ENCODE measurements around the gene TMEM201. TPM values are rescaled to one million over a fixed set of nuclear protein-coding genes. Genes with fewer than 3 reads are reported as not detected.

TMEM201 gene
- total and polyA plus RNA-seq, 9 of the 15 experiments (the other 6 are each of a cell fraction or from before 2014, with no cell fraction given), result 0.42 to 51.3 (median 7.4) TPM

- ATAC-seq (no peak), FAIRE-seq (no peak), DNase-seq (ENCODE audit: extremely low read depth in 1 of 4, low spot score in 3 of 4) (no peak)
- intact Hi-C loops (cut with micrococcal nuclease) (no loop called here), in situ Hi-C loops (cut with MboI) (no loop called here)
- no peaks in the 10 kb centered on the region for H3K79me2 ChIP-seq (ENCODE audit: control insufficient read depth, insufficient read depth, low read length)
- no peak overlapping the region for H2AFZ ChIP-seq (ENCODE audit: low read depth, low read length)
- WGBS (ENCODE audit: insufficient coverage, low coverage, missing lambda C conversion rate), result 16% methylated on average over 6 of the region's 6 CpGs
- no TSS peak for BruUV-seq (replicated peaks)
- H3K9ac ChIP-seq (ENCODE audit: insufficient read depth in 1 of 2, low read depth in 2 of 2, low read length in 2 of 2), result no peak overlapping the region
- ChIA-PET POLR2A (interaction anchor here (0.8 kb wide), 1 partner anchor 55 kb away, joined by 3 read pairs; no protein-coding TSS in a partner anchor), CTCF (ENCODE audit: low intra/inter-chr PET ratio) (no interaction called here)
- TF ChIP-seq NR2C1 (IDR thresholded peaks at IDR 0.05), result peak; percentile 62
- peak; percentile 64 for TF ChIP-seq NR2C1 (tag; IDR thresholded peaks at IDR 0.05)
- TF ChIP-seq KDM1A (IDR thresholded peaks at IDR 0.05), result peak in 1 of 2 experiments; percentile 34; a peak in 1 of 4 replicates
- TF ChIP-seq NR2C2 (CRISPR knock-in tag; IDR thresholded peaks at IDR 0.05), result no peak
- peak; percentile 17; the same call in 1 of the 2 replicates for TF ChIP-seq NR2C2 (tag; IDR thresholded peaks at IDR 0.05)
- no peak for TF ChIP-seq ZNF609 (CRISPR knock-in tag; IDR thresholded peaks at IDR 0.05; ENCODE audit: borderline replicate concordance)
- peaks cover 14 to 17% of the 10 kb centered on the region in 2 experiments; a peak in 4 of 5 replicates for H3K4me1 ChIP-seq (replicated peaks in 1 of 2; ENCODE audit: control insufficient read depth in 2 of 2, insufficient read depth in 2 of 2, low read length in 2 of 2)
- H3K4me3 ChIP-seq, result no peak overlapping the region
- no peaks in the 10 kb centered on the region for H4K20me1 ChIP-seq (replicated peaks; ENCODE audit: control insufficient read depth, insufficient read depth, low read length)
- H3K27me3 ChIP-seq (ENCODE audit: control insufficient read depth in 2 of 2, insufficient read depth in 2 of 2, low read length in 2 of 2), result no peaks in the 10 kb centered on the region; a peak in 3 of 5 replicates
- H3K27ac ChIP-seq (ENCODE audit: extremely low read depth, low read depth, low read length), result no peak overlapping the region
- no peak overlapping the region for H3K4me2 ChIP-seq (ENCODE audit: insufficient read depth, low read length)
- H3K36me3 ChIP-seq (ENCODE audit: control insufficient read depth, insufficient read depth, low read length), result no peaks in the 10 kb centered on the region
- H3K9me1 ChIP-seq (ENCODE audit: control insufficient read depth, insufficient read depth, low read length), result no peaks in the 10 kb centered on the region
- H3K9me3 ChIP-seq (replicated peaks; ENCODE audit: control insufficient read depth, insufficient read depth, low read depth, low read length), result no peaks in the 10 kb centered on the region
Observed at GRCh38 chr1:9633493-9633892, 44.8 kb downstream of the TMEM201 start.

All from K562 (cell line).